ENCODE data around the gene ANKRD24. TPM values are rescaled to one million over a fixed set of nuclear protein-coding genes. Genes with fewer than 3 reads are reported as not detected.

Gene ANKRD24
- polyA plus RNA-seq, 3 donors, result 0.07 to 0.79 TPM; not detected in 1

GRCh38 chr19:4136680-4137088, 45.8 kb upstream of the ANKRD24 start:
- Histone ChIP-seq H3K79me2 (ENCODE audit: insufficient read depth, low read length) (no peaks in the 10 kb centered on the region), H2AFZ (ENCODE audit: insufficient read depth, low read depth, low read length, poor library complexity, severe bottlenecking) (no peak overlapping the region), H3K27me3 (ENCODE audit: control insufficient read depth in 2 of 2, insufficient read depth in 2 of 2, low read length in 2 of 2) (no peaks in the 10 kb centered on the region), H3K9me3 (replicated peaks in 1 of 2; ENCODE audit: control insufficient read depth in 1 of 2, insufficient read depth in 1 of 2, low read length in 2 of 2) (no peaks in the 10 kb centered on the region), H3K36me3 (replicated peaks in 1 of 2; ENCODE audit: control insufficient read depth in 1 of 2, insufficient read depth in 2 of 2, low read length in 2 of 2) (no peaks in the 10 kb centered on the region), H3K27ac (ENCODE audit: low read depth in 1 of 2, low read length in 2 of 2) (no peak overlapping the region), H3K4me3 (replicated peaks in 1 of 3; ENCODE audit: low read depth in 2 of 3, low read length in 3 of 3) (no peak overlapping the region), H4K20me1 (ENCODE audit: insufficient read depth, low read length) (no peaks in the 10 kb centered on the region), H3K4me2 (replicated peaks; ENCODE audit: extremely low read depth, low read length, poor library complexity, severe bottlenecking) (no peak overlapping the region), H3K9ac (ENCODE audit: insufficient read depth, low read length, poor library complexity, severe bottlenecking) (no peak overlapping the region), H3K4me1 (ENCODE audit: control insufficient read depth in 1 of 2, insufficient read depth in 2 of 2, low read length in 2 of 2) (peaks cover 3 to 7% of the 10 kb centered on the region in 2 donors)
- no peak for DNase-seq
- Mint-ChIP-seq H3K36me3 (no peaks in the 10 kb centered on the region), H3K9me3 (peaks cover 0 to 4% (median 0%) of the 10 kb centered on the region in 7 donors), H3K27ac (no peak overlapping the region), H3K4me1 (peaks cover 10% of the 10 kb centered on the region), H3K27me3 (ENCODE audit: low read depth in 3 of 3) (peaks cover 5 to 10% (median 6%) of the 10 kb centered on the region in 3 donors), H3K4me3 (peak overlapping the region in 1 of 2 donors; percentile 39)
- no peak for TF ChIP-seq CTCF (IDR thresholded peaks at IDR 0.05)
- 60% methylated on average over 1 of the region's 8 CpGs for WGBS (ENCODE audit: insufficient coverage)
- intact Hi-C loops (cut with micrococcal nuclease), result no loop called here

GRCh38 chr19:4138445-4138844, 44.0 kb upstream of the ANKRD24 start:
- TF ChIP-seq CTCF (IDR thresholded peaks at IDR 0.05), result no peak
- peaks cover 0 to 4% (median 0%) of the 10 kb centered on the region in 7 donors for H3K9me3 Mint-ChIP-seq
- H3K27ac Mint-ChIP-seq, result peak overlapping the region in 1 of 7 donors; percentile 47
- Histone ChIP-seq H3K4me1 (ENCODE audit: control insufficient read depth in 1 of 2, insufficient read depth in 2 of 2, low read length in 2 of 2) (peaks cover 3 to 7% of the 10 kb centered on the region in 2 donors), H4K20me1 (ENCODE audit: insufficient read depth, low read length) (no peaks in the 10 kb centered on the region), H3K27me3 (ENCODE audit: control insufficient read depth in 2 of 2, insufficient read depth in 2 of 2, low read length in 2 of 2) (no peaks in the 10 kb centered on the region), H3K9ac (ENCODE audit: insufficient read depth, low read length, poor library complexity, severe bottlenecking) (no peak overlapping the region), H3K36me3 (replicated peaks in 1 of 2; ENCODE audit: control insufficient read depth in 1 of 2, insufficient read depth in 2 of 2, low read length in 2 of 2) (no peaks in the 10 kb centered on the region), H3K4me2 (replicated peaks; ENCODE audit: extremely low read depth, low read length, poor library complexity, severe bottlenecking) (no peak overlapping the region), H3K27ac (ENCODE audit: low read depth in 1 of 2, low read length in 2 of 2) (no peak overlapping the region), H3K4me3 (replicated peaks in 1 of 3; ENCODE audit: low read depth in 2 of 3, low read length in 3 of 3) (no peak overlapping the region), H3K9me3 (replicated peaks in 1 of 2; ENCODE audit: control insufficient read depth in 1 of 2, insufficient read depth in 1 of 2, low read length in 2 of 2) (no peaks in the 10 kb centered on the region), H2AFZ (ENCODE audit: insufficient read depth, low read depth, low read length, poor library complexity, severe bottlenecking) (no peak overlapping the region), H3K79me2 (ENCODE audit: insufficient read depth, low read length) (no peaks in the 10 kb centered on the region)
- H3K36me3 Mint-ChIP-seq, result no peaks in the 10 kb centered on the region
- no peak for DNase-seq
- peaks cover 4 to 21% (median 6%) of the 10 kb centered on the region in 3 donors for H3K27me3 Mint-ChIP-seq (ENCODE audit: low read depth in 3 of 3)
- no peak overlapping the region for H3K4me3 Mint-ChIP-seq
- WGBS (ENCODE audit: insufficient coverage), result 100% methylated on average over 2 of the region's 5 CpGs
- peaks cover 10% of the 10 kb centered on the region for H3K4me1 Mint-ChIP-seq
- intact Hi-C loops (cut with micrococcal nuclease), result no loop called here

All from CD14-positive monocyte (primary cell).